ENCODE measurements around the gene TOMM40. TPM values are rescaled to one million over a fixed set of nuclear protein-coding genes. Genes with fewer than 3 reads are reported as not detected.

Gene TOMM40
- total and polyA plus RNA-seq, 9 of the 15 experiments (the other 6 are each of a cell fraction or from before 2014, with no cell fraction given): 0.89 to 290 (median 160) TPM

GRCh38 chr19:44884566-44884965 lies 6.5 kb upstream of the TOMM40 start:
- H2AFZ ChIP-seq (ENCODE audit: low read depth, low read length): no peak overlapping the region
- ATAC-seq (no peak), DNase-seq (ENCODE audit: extremely low read depth in 1 of 4, low spot score in 3 of 4) (no peak), FAIRE-seq (no peak)
- intact Hi-C loops (cut with micrococcal nuclease) (no loop called here), in situ Hi-C loops (cut with MboI) (no loop called here)
- TF ChIP-seq THAP7 (CRISPR knock-in tag; IDR thresholded peaks at IDR 0.05): no peak
- TF ChIP-seq ZFP36 (IDR thresholded peaks at IDR 0.05; ENCODE audit: low read depth, low read length, partially characterized antibody): peak; percentile 85
- TF ChIP-seq PHB2 (IDR thresholded peaks at IDR 0.05; ENCODE audit: low read depth): no peak
- no peak for TF ChIP-seq CBX2 (IDR thresholded peaks at IDR 0.05; ENCODE audit: insufficient read depth, low read length, poor library complexity, severe bottlenecking)
- H3K9ac ChIP-seq (ENCODE audit: insufficient read depth in 1 of 2, low read depth in 2 of 2, low read length in 2 of 2): peak overlapping the region in 1 of 2 experiments; percentile 45; a peak in 1 of 4 replicates
- peaks cover under 1 to 14% of the 10 kb centered on the region in 2 experiments; a peak in 4 of 5 replicates for H3K4me1 ChIP-seq (replicated peaks in 1 of 2; ENCODE audit: control insufficient read depth in 2 of 2, insufficient read depth in 2 of 2, low read length in 2 of 2)
- no peak overlapping the region for H3K4me3 ChIP-seq
- H3K36me3 ChIP-seq (ENCODE audit: control insufficient read depth, insufficient read depth, low read length): peaks cover 21% of the 10 kb centered on the region; the same call in 1 of the 3 replicates
- no TSS peak for BruUV-seq (replicated peaks)
- no peaks in the 10 kb centered on the region for H4K20me1 ChIP-seq (replicated peaks; ENCODE audit: control insufficient read depth, insufficient read depth, low read length)
- no peak overlapping the region for H3K4me2 ChIP-seq (ENCODE audit: insufficient read depth, low read length)
- ChIA-PET POLR2A (interaction anchor here (1.1 to 1.5 kb wide), 3 partner anchors 9 to 16 kb away, joined by 3 read pairs; no protein-coding TSS in a partner anchor), CTCF (ENCODE audit: low intra/inter-chr PET ratio) (no interaction called here)
- no peaks in the 10 kb centered on the region for H3K9me1 ChIP-seq (ENCODE audit: control insufficient read depth, insufficient read depth, low read length)
- WGBS (ENCODE audit: insufficient coverage, low coverage, missing lambda C conversion rate): 89% methylated on average over 4 of the region's 4 CpGs
- H3K79me2 ChIP-seq (ENCODE audit: control insufficient read depth, insufficient read depth, low read length): no peaks in the 10 kb centered on the region
- H3K9me3 ChIP-seq (replicated peaks; ENCODE audit: control insufficient read depth, insufficient read depth, low read depth, low read length): no peaks in the 10 kb centered on the region
- no peak overlapping the region for H3K27ac ChIP-seq (ENCODE audit: extremely low read depth, low read depth, low read length)
- H3K27me3 ChIP-seq (ENCODE audit: control insufficient read depth in 2 of 2, insufficient read depth in 2 of 2, low read length in 2 of 2): no peaks in the 10 kb centered on the region

GRCh38 chr19:44886141-44886540 lies 4.9 kb upstream of the TOMM40 start:
- H3K36me3 ChIP-seq (ENCODE audit: control insufficient read depth, insufficient read depth, low read length): peaks cover 18% of the 10 kb centered on the region; the same call in 1 of the 3 replicates
- H3K9me3 ChIP-seq (replicated peaks; ENCODE audit: control insufficient read depth, insufficient read depth, low read depth, low read length): no peaks in the 10 kb centered on the region; the same call in 1 of the 2 replicates
- no peaks in the 10 kb centered on the region for H3K27me3 ChIP-seq (ENCODE audit: control insufficient read depth in 2 of 2, insufficient read depth in 2 of 2, low read length in 2 of 2)
- in situ Hi-C loops (cut with MboI) (no loop called here), intact Hi-C loops (cut with micrococcal nuclease) (no loop called here)
- H3K4me1 ChIP-seq (replicated peaks in 1 of 2; ENCODE audit: control insufficient read depth in 2 of 2, insufficient read depth in 2 of 2, low read length in 2 of 2): peaks cover 7 to 17% of the 10 kb centered on the region in 2 experiments; a peak in 4 of 5 replicates
- BruUV-seq (replicated peaks): no TSS peak
- ChIA-PET CTCF (ENCODE audit: low intra/inter-chr PET ratio) (no interaction called here), POLR2A (interaction anchor here (0.7 to 1.2 kb wide), 2 partner anchors 141 to 1044 kb away, joined by 3 to 4 read pairs; no protein-coding TSS in a partner anchor)
- no peak overlapping the region for H3K4me3 ChIP-seq
- H3K9me1 ChIP-seq (ENCODE audit: control insufficient read depth, insufficient read depth, low read length): no peaks in the 10 kb centered on the region
- DNase-seq (ENCODE audit: extremely low read depth in 1 of 4, low spot score in 3 of 4): no peak
- no peaks in the 10 kb centered on the region for H4K20me1 ChIP-seq (replicated peaks; ENCODE audit: control insufficient read depth, insufficient read depth, low read length)
- 91% methylated on average over 6 of the region's 6 CpGs for WGBS (ENCODE audit: insufficient coverage, low coverage, missing lambda C conversion rate)
- no peak overlapping the region for H3K27ac ChIP-seq (ENCODE audit: extremely low read depth, low read depth, low read length)
- no peak for ATAC-seq
- no peak overlapping the region for H3K4me2 ChIP-seq (ENCODE audit: insufficient read depth, low read length)
- no peak for FAIRE-seq
- peak overlapping the region in 1 of 2 experiments; percentile 64; a peak in 2 of 4 replicates for H3K9ac ChIP-seq (ENCODE audit: insufficient read depth in 1 of 2, low read depth in 2 of 2, low read length in 2 of 2)
- peaks cover 3% of the 10 kb centered on the region for H3K79me2 ChIP-seq (ENCODE audit: control insufficient read depth, insufficient read depth, low read length)
- H2AFZ ChIP-seq (ENCODE audit: low read depth, low read length): no peak overlapping the region
- TF ChIP-seq NR2C1 (IDR thresholded peaks at IDR 0.05) (peak; percentile 83), NR2C1 (tag; IDR thresholded peaks at IDR 0.05) (peak; percentile 86), CCAR2 (IDR thresholded peaks at IDR 0.05; ENCODE audit: low read depth, low read length) (no peak), CSDE1 (IDR thresholded peaks at IDR 0.05) (no peak), SAFB (IDR thresholded peaks at IDR 0.05; ENCODE audit: borderline replicate concordance, low read depth, low read length) (no peak), CEBPZ (IDR thresholded peaks at IDR 0.05; ENCODE audit: borderline replicate concordance, low read depth, low read length) (no peak), NR2C2 (CRISPR knock-in tag; IDR thresholded peaks at IDR 0.05) (no peak; the same call in 1 of the 2 replicates), NR2C2 (tag; IDR thresholded peaks at IDR 0.05) (peak; percentile 51; the same call in 1 of the 2 replicates), ESRRA (IDR thresholded peaks at IDR 0.05; ENCODE audit: borderline replicate concordance, low read depth) (peak; percentile 55)

All from K562 (cell line).